IgD-negative memory B cell (primary cell): Measurements from ENCODE around the gene CPLX1. TPM values are rescaled to one million over a fixed set of nuclear protein-coding genes. Genes with fewer than 3 reads are reported as not detected.
A peak's percentile ranks its signal among the peaks of the same experiment; 100 is the strongest.

Experiments
- H3K27ac Mint-ChIP-seq, 3 donors: one replicate each; pipeline ENCODE4 v1.8.0; 2020 to 2022; ENCODE audit warnings: mild to moderate bottlenecking in 3 of 3, mixed read lengths in 3 of 3, moderate library complexity in 1 of 3
- H3K27me3 Mint-ChIP-seq: one replicate; pipeline ENCODE4 v1.8.0; 2021; ENCODE audit warnings: mixed read lengths
- H3K36me3 Mint-ChIP-seq: one replicate; pipeline ENCODE4 v1.8.0; 2020; ENCODE audit warnings: mild to moderate bottlenecking, mixed read lengths
- H3K4me1 Mint-ChIP-seq, 3 donors: one replicate each; pipeline ENCODE4 v1.8.0; 2020 to 2022; ENCODE audit warnings: mixed read lengths in 3 of 3, mild to moderate bottlenecking in 1 of 3
- H3K4me3 Mint-ChIP-seq, 4 donors: one replicate each; pipeline ENCODE4 v1.8.0; 2020 to 2022; ENCODE audit warnings: mild to moderate bottlenecking in 4 of 4, mixed read lengths in 4 of 4, moderate library complexity in 3 of 4
- H3K9me3 Mint-ChIP-seq, 3 donors: one replicate each; pipeline ENCODE4 v1.8.0; 2020 to 2021; ENCODE audit warnings: mixed read lengths in 3 of 3, mild to moderate bottlenecking in 1 of 3
- polyA plus RNA-seq: library from polyadenylated mRNA; unstranded; fragments of 300-500 nt; fragmentation: Illumina TruSeq; gene quantifications from one replicate; pipeline ENCODE4 v1.2.3, GENCODE V29; 2021

The CPLX1 gene
- polyA plus RNA-seq, 1 donor from 2014 or later, result not detected

DNA sequence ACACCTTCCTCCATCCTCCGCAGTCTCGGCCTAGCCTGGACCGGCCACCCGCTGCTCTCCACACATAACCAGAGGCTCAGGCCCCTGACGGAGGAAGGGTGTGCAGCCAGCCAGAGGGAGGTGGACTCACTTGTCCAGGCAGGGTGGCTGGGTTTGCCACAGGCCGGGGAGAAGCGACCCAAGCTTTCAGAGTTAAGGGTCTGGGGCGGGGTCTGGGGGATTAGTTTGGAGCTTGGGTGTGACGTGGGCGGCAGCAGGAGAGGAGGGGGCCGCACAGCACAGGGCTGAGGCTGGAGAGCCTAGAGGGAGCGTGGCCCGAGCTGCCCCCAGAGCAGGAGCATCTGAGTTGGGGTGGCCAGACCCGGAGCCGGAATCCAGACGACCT is 22.4 kb upstream of the CPLX1 start:
- Mint-ChIP-seq H3K27ac (no peak overlapping the region), H3K36me3 (no peaks in the 10 kb centered on the region), H3K9me3 (peaks cover 0 to 2% (median 2%) of the 10 kb centered on the region in 3 donors), H3K27me3 (no peaks in the 10 kb centered on the region), H3K4me3 (no peak overlapping the region), H3K4me1 (no peaks in the 10 kb centered on the region)

DNA sequence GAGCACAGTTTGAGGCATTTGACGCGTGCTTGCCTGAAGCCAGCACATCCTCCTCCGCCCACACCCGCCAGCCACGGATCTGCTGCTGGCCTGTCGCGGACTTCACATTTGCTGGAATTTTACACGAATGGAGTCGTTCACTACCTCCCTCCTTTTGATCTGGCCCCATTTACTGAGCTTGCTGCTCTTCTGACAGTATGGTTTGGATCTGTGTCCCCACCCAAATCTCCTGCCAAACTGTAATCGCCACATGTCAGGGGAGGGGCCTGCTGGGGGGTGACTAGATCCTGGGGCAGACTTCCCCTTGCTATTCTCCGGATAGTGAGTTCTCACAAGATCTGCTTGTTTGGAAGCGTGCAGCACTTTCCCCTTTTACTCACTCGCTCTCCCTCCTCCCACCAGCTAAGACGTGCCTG is 19.9 kb upstream of the CPLX1 start:
- peak overlapping the region in 1 of 4 donors; percentile 17 for H3K4me3 Mint-ChIP-seq
- no peaks in the 10 kb centered on the region for H3K27me3 Mint-ChIP-seq
- H3K27ac Mint-ChIP-seq, result no peak overlapping the region
- H3K36me3 Mint-ChIP-seq, result peaks cover 2% of the 10 kb centered on the region
- no peaks in the 10 kb centered on the region for H3K4me1 Mint-ChIP-seq
- peaks cover 0 to 5% (median 4%) of the 10 kb centered on the region in 3 donors for H3K9me3 Mint-ChIP-seq

DNA sequence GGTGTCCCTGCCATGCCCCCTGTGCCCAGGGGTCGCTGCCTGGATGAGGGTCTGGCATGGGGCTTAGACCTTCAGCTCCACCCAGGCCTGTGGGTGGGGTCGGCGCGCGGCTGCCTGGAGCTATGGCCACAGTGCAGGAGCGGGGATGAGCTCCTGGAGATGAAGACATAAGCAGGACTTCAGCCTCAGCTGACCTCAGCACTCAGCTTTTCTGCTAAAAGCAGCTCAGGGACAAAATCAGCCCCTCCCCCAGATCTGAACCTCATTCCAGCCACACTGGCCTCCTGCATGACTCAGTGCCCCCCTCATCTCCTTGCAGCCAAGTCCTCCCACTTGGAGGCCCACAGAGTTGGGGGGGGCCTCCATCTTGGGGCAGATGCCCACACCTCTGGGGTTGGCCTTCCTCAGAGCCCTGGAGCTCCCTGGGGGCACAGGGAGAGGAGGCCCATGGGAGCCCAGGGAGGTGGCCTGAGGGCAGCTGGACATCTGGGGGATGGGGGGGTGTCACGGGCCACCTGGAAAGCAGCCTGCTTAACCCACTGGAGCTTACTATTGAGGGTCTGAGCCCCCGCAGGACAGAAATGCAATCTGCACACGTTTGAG is 19.4 kb upstream of the CPLX1 start:
- no peak overlapping the region for H3K27ac Mint-ChIP-seq
- peaks cover 0 to 2% (median 0%) of the 10 kb centered on the region in 3 donors for H3K4me1 Mint-ChIP-seq
- H3K4me3 Mint-ChIP-seq, result no peak overlapping the region
- H3K36me3 Mint-ChIP-seq, result peaks cover 2% of the 10 kb centered on the region
- no peaks in the 10 kb centered on the region for H3K27me3 Mint-ChIP-seq
- H3K9me3 Mint-ChIP-seq, result peaks cover 0 to 5% (median 4%) of the 10 kb centered on the region in 3 donors

DNA sequence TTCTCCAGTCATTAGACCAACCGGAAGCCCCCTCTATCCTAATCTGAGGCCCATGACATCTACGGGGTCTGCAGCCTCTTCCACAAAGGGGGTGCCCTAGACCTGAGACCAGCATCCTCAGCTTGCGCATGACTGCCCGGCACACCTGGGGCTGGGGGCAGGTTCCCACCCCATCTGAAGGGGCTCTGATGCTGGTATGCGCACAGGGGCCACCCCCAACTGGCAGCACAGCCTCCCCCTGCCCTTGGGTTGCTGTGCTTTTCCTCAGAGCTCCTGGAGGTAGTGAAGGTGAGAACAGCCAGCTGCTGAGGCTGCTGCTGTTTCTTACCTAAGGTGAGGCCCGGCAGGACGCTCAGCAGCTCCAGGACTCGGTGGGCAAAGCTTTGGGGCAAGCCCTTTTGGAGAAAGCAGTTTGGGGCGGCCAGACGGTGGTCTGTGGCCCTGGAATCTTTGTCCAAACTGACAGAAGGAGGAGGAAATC is 18.9 kb upstream of the CPLX1 start:
- Mint-ChIP-seq H3K4me1 (peaks cover 0 to 2% (median 0%) of the 10 kb centered on the region in 3 donors), H3K27me3 (no peaks in the 10 kb centered on the region), H3K36me3 (peaks cover 2% of the 10 kb centered on the region), H3K4me3 (no peak overlapping the region), H3K27ac (no peak overlapping the region), H3K9me3 (peaks cover 4 to 5% (median 5%) of the 10 kb centered on the region in 3 donors)

DNA sequence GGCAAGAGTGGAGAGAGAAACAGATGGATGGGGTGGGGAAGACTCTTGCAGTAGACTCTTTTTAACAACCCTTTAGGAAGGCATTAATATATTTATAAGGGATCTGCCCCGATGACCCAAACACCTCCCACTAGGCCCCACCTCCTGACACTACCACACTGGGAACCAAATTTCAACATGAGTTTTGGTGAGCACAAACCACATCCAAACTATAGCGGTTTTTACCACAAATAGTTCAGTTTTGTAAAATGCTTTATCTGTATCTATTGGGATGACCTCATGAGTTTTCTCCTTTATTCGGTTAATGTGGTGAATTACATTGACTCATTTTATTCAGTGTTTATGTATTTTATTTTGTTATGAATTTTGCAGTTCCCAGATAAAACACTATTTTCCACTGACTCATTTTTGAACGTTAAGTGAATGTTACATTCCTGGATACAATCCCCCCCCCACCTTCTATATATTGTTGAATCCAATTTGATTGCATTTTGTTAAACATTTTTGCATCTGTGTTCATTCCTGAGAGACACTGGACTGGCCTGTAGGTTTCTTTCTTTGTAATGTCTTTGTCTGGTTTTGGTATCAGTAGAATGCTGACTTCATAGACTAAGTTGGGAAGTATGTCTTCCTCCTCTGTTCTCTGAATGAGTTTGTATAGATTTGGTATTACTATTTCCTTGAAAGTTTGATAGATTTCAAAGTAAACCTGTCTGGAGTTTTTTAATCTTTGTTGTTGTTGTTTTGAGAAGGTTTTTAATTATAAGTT is 13.9 kb upstream of the CPLX1 start:
- Mint-ChIP-seq H3K9me3 (peaks cover 4 to 8% (median 7%) of the 10 kb centered on the region in 3 donors), H3K27me3 (no peaks in the 10 kb centered on the region), H3K27ac (peak overlapping the region in 1 of 3 donors; percentile 56), H3K36me3 (peaks cover 6% of the 10 kb centered on the region), H3K4me1 (peaks cover 0 to 2% (median 0%) of the 10 kb centered on the region in 3 donors), H3K4me3 (no peak overlapping the region)

DNA sequence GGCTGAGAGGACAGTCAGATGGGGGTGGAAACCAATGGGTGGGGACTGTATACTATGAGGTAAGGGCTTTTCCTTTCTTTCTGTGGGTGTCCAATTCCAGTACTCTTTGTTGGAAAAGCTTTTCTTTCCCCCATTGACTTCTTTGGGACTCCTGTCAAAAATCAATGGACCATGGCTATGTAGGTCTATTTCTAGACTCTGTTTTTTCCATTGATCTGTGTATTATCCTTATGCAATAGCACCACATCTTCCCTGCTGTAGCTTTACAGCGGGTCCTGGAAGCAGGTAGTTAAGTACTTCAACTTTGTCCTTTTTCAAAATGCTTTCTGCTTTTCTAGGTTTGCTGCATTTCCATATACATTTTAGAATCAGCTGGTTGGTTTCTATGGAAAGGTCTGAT is 11.8 kb upstream of the CPLX1 start:
- Mint-ChIP-seq H3K36me3 (peaks cover 6% of the 10 kb centered on the region), H3K4me1 (peaks cover 0 to 3% (median 2%) of the 10 kb centered on the region in 3 donors), H3K27ac (no peak overlapping the region), H3K9me3 (peaks cover 1 to 7% (median 6%) of the 10 kb centered on the region in 3 donors), H3K4me3 (no peak overlapping the region), H3K27me3 (peaks cover 3% of the 10 kb centered on the region)

DNA sequence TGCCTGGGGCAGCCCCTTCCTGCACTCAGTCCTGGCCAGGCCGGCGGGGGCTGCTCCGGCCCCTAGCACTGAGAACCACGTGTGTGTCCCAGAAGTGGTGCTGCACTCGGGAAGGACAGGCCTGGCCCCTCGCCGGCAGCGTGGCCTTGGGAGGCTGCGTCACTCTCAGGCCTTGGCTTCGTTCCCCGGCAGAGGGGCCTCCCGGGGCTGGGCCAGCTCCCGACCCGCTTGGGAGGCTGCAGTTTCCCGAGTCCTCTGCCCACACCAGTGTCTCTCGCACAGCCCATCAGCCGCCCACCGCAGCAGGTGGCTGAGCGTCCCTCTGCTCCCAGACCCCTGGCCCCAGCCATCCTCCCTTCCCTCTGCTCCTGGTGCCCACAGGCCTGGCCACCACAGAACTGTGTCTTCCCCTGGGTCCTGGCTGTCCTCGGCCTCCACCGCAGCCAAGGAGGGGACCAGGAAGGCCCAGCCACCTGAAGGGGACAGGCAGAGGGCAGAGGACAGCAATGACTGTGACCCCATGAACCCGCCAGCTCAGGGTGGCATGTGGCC is 10.9 kb upstream of the CPLX1 start:
- H3K4me3 Mint-ChIP-seq, result no peak overlapping the region
- H3K9me3 Mint-ChIP-seq, result peaks cover 1 to 7% (median 6%) of the 10 kb centered on the region in 3 donors
- peaks cover 6% of the 10 kb centered on the region for H3K36me3 Mint-ChIP-seq

DNA sequence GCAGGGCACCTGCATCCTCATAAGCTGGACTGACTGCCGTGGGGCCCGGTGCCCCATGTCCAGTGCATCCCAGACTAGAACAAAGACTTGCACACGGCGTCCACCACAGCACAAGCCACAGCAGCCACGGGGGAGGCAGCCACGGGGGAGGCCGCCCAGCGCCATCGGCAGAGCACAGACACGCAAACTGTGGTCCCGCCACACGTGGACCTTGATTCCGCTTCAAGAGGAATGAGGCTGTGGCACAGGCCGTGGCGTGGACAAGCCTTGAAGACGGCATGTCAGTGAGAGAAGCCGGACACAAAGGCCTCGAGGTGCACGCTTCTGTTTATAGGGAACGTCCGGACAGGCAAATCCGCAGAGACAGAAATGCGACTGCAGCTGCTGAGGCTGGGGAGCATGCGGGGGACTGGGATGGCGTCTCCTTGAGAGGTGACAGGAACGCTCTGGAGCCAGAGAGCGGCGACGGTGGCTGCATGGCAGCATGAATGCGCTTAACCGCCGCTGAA is 10.1 kb upstream of the CPLX1 start:
- peaks cover 3% of the 10 kb centered on the region for H3K27me3 Mint-ChIP-seq
- no peak overlapping the region for H3K4me3 Mint-ChIP-seq
- H3K4me1 Mint-ChIP-seq, result peaks cover 0 to 3% (median 2%) of the 10 kb centered on the region in 3 donors
- H3K36me3 Mint-ChIP-seq, result peaks cover 4% of the 10 kb centered on the region
- peaks cover 0 to 7% (median 4%) of the 10 kb centered on the region in 3 donors for H3K9me3 Mint-ChIP-seq
- H3K27ac Mint-ChIP-seq, result no peak overlapping the region

More for the DNA sequence above, 10.9 kb upstream of the CPLX1 start:
- H3K27me3 Mint-ChIP-seq, result peaks cover 3% of the 10 kb centered on the region
- peaks cover 0 to 3% (median 2%) of the 10 kb centered on the region in 3 donors for H3K4me1 Mint-ChIP-seq
- no peak overlapping the region for H3K27ac Mint-ChIP-seq

DNA sequence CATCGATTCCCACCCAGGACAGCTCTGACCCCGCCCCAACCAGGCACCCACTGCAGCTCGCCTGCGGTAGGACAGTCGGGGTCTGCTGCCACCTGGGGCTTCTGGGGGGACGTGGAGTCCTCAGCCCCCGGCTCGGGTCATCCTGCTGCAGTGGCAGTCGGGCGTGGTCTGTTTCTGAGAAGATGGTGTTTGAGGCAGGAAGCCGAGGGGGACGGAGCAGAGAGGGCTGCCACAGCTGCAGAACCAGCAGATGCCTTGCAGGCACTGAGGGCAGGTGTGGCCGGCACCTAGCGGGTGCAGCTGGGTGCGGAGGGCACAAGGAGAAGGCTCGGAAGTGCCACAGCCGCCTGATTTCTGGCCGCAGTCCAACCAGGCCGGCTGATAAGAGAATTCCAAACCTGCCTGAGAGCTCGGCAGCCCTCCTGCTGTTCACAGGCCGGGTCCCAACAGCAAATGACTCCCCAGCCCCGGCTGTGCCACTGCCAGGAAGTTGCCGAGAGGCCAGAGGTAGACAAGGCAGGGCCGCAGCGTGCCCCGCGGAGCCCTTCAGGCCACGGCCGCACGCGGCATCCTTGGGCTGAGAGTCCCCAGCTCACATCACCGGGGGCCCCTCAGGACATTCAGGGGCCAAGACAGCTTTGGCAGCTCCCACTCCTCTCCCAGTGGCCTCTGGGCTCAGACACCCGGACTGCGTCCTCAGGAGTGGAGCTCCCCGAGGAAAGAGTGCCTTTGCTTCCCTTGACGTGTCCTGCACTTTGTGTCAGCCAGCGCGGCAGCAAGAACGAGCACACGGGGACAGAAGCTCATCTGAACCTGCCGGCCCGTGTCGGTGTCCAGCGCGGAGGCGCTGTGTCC is 9.4 kb upstream of the CPLX1 start:
- peaks cover 4% of the 10 kb centered on the region for H3K36me3 Mint-ChIP-seq
- peaks cover 0 to 3% (median 0%) of the 10 kb centered on the region in 3 donors for H3K4me1 Mint-ChIP-seq
- H3K27ac Mint-ChIP-seq, result no peak overlapping the region
- peaks cover 0 to 7% (median 4%) of the 10 kb centered on the region in 3 donors for H3K9me3 Mint-ChIP-seq
- peaks cover 3% of the 10 kb centered on the region for H3K27me3 Mint-ChIP-seq
- no peak overlapping the region for H3K4me3 Mint-ChIP-seq

DNA sequence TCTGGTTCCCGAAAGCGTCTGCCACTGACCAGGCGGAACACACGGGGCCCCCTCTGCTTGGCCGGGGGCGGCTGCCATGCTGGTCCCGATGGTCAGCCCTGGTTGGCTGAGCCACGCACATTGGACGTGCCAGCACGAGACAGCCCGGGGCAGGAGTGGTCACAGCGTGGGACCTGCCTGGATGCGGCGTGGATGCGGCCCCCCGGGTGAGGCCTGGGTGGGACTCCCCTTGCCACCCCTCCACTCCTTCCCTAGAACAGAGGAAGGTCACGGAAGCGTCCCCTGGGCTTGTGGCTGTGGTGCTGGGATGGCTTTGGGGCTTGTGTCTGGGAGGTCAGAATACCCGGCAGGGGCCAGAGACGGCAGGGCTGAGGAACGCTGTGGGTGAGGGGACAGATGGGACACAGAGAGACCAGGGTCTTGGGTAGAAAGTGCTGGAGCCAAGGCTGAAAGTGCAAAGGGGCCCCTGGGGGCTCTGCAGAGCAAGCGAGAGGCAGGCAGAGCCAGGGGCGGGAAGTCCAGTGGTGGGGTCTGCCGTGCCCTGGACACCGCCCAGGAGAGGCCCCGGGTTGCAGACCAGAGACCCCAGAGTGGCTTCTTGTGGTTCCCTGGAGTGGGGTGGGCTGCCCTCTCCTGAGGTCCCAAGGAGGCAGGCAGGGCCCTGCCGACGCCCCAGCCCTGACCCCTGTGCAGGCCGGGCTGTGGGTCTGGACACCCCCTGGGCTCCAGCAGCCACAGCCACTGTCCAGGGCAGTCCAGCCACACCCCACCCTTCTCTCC is 8.6 kb upstream of the CPLX1 start:
- Mint-ChIP-seq H3K4me1 (peaks cover 0 to 3% (median 0%) of the 10 kb centered on the region in 3 donors), H3K4me3 (no peak overlapping the region), H3K9me3 (peaks cover 0 to 4% (median 0%) of the 10 kb centered on the region in 3 donors), H3K27me3 (peaks cover 3% of the 10 kb centered on the region), H3K27ac (no peak overlapping the region), H3K36me3 (peaks cover 4% of the 10 kb centered on the region)

DNA sequence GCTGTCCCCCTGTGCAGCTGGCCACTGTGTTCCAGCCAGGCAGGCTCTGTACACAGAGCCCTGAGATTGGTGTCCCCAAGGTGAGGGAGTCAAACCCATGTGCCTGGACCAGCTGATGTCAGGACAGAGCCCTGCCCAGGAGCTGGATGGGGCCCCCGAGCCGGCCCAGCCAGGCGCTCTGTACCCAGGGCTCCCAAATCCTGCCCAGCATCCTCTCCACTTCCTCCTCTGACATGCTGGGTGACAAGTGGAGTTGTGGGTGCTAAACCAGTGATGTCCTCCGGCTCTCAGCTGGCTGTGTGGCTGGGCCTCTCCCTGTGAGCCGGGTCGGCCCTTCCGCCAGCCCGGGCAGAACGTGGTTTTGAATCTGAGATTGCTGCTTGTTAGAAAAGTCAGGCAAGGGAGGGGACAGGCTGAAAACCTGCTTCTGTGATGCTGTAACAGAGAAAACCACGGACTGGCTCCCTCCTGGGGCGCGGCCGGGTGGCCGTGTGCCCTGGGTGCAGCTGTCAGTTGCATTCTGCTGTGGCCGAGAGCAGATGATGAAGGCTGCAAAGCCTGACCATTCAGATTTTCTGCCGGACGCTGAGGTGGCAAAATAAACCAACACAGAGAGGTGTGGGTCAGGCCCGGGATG is 7.9 kb upstream of the CPLX1 start:
- Mint-ChIP-seq H3K4me1 (peaks cover 0 to 3% (median 0%) of the 10 kb centered on the region in 3 donors), H3K36me3 (peaks cover 1% of the 10 kb centered on the region), H3K27me3 (peaks cover 3% of the 10 kb centered on the region), H3K9me3 (peaks cover 0 to 4% (median 0%) of the 10 kb centered on the region in 3 donors), H3K27ac (no peak overlapping the region), H3K4me3 (no peak overlapping the region)

DNA sequence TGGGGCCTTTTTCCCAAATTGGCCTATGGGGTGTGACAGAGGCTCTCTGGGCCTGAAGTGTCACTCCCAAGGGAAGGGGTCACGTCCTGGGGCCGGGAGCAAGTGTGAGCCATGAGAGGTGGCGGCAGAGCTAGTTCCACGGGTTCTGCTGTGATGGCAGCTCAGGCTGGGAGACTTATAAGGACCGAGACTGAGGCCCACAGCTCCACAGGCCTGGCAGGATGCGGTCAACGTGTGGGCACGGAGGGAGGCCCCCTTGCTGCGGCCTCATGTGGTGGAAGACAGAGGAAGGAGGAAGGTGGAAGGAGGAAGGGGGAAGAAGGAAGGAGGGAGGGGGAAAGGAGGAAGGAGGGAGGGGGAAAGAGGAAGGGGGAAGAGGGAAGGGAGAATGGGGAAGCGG is 7.2 kb upstream of the CPLX1 start:
- Mint-ChIP-seq H3K27ac (no peak overlapping the region), H3K4me3 (peak overlapping the region in 1 of 4 donors; percentile 23), H3K9me3 (peaks cover 0 to 4% (median 0%) of the 10 kb centered on the region in 3 donors), H3K36me3 (no peaks in the 10 kb centered on the region), H3K27me3 (peaks cover 4% of the 10 kb centered on the region), H3K4me1 (peaks cover 0 to 3% (median under 1%) of the 10 kb centered on the region in 3 donors)

DNA sequence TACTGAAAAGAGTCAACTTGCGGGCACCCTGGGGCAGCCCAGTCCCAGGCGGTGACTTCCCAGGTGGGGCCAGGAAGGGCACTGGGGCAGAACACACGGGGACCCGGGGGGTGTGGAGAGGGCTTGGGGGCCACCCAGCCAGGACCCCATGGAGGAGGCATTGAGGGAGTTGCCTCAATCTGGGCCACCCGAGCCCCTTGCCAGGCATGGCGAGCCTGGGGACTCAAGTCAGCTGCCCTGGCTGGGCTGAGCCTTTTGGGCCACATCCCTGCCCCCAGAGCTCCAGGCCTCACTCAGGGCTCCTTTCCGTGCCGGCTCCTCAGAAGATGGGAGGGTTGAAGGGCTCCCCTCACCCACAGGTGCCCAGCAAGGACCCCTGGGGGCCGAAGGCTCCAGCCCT is 6.6 kb upstream of the CPLX1 start:
- Mint-ChIP-seq H3K4me3 (no peak overlapping the region), H3K9me3 (peaks cover 0 to 1% (median 0%) of the 10 kb centered on the region in 3 donors), H3K36me3 (no peaks in the 10 kb centered on the region), H3K27me3 (peaks cover 9% of the 10 kb centered on the region), H3K4me1 (peaks cover 0 to 3% (median 3%) of the 10 kb centered on the region in 3 donors), H3K27ac (no peak overlapping the region)
